ENCODE data around the gene TSNAX.

- no peak for TF ChIP-seq PAX5 (IDR thresholded peaks at IDR 0.05; ENCODE audit: insufficient read depth, low read length, severe bottlenecking)
- no peak for TF ChIP-seq POLR2A (IDR thresholded peaks at IDR 0.05; ENCODE audit: low read depth, low read length)
- TF ChIP-seq SPI1 (IDR thresholded peaks at IDR 0.05; ENCODE audit: low read depth, low read length) = no peak
- TF ChIP-seq POLR2AphosphoS5 (IDR thresholded peaks at IDR 0.05; ENCODE audit: low read depth, low read length) = no peak
- no peak for TF ChIP-seq TAF1 (IDR thresholded peaks at IDR 0.05; ENCODE audit: low read depth, low read length)
Observed at GRCh38 chr1:231596337-231596791, 67.9 kb downstream of the TSNAX start.

All from GM12891 (cell line).